Limb (tissue), 2 donors: Measurements from ENCODE around the gene ABCC10.
"Not testable (repeated sequence)": the region's sequence is repeated elsewhere in the genome, so short reads cannot be mapped to it uniquely, and the experiment has no call there.

Experiments
- DNase-seq, 2 donors: peaks; one replicate each; pipeline ENCODE4 v3.0.0-alpha.2; 2016; ENCODE audit errors: extremely low spot score in 2 of 2

The ABCC10 gene

DNA sequence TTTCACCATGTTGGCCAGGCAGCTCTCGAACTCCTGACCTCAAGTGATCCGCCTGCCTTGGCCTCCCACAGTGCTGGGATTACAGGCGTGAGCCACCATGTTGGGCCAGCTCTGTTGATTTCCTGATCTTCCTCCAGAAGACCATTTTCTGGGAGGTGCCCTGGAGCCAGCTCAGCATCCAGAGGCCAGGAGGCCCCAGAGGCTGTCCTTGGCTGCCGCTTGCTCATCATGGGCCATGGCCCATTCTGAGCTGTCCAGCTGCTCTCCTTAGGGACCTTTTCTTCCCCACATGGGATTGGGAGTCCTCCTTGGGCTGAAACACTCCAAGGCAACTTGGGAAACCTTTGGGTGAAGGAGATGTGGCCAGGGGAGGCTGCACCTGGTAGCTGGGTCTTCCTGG, 67.4 kb downstream of the ABCC10 start:
- no peak for DNase-seq

DNA sequence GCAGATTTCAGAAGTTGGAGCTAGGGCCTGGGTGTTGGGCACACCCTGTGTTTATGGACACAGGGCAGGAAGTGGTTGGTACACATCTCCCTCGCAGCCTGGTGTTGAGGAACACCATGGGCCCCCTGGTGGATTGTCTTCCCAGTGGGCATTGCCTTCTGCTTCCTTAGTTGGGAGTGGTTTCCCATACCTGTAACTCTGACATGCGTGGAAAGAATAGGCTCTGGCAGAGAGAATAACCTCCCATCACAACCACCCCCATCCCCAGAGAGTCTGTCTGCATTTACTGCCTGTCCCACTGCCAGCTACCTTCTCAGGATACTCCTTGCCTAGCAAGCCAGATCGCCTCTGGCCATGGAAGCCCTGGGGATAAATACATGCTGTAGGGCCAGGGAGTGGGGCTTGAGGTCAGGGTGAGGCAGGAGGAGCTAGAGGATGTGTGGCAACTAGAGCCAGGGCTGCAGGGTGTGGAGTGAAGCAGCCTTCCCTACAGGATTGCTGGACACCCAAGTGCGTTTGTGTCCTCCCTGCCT, 68.1 kb downstream of the ABCC10 start:
- DNase-seq = no peak

DNA sequence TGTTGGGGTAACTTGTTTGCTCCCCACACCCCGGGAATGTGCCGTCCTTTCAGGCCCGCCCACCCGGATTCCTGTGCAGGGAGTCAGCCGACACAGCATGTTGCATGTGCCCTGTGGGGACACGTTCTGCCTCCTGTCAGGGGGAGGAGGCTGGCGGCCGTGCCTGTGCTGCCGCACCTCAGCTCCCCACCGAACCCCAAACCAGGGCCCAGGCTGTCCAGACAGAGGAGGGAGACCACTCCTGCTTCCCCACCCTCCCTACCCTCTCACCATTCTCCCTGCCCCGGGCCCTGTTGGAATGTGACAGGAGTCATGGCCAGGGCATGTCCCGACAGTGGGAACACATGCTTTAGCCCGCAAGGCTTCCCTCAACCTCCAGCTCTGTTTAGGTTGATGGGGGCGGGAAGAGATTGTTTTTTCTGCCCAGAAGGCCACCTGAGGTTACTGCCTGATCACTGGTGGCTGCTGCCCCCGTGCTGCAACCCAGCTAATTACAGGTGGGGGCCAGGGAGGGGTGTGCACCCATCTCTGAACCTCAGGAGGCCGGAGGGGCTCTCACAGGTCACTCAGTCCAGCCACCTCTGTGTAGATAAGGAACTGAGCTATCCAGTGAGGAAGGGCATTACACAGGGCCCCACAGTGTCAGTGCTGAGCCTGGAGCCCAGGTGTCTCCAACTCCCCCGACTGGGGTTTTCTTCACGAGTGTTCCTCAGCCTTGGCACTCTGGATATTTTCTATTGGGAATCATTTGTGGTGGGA, 69.2 kb downstream of the ABCC10 start:
- DNase-seq = no peak

DNA sequence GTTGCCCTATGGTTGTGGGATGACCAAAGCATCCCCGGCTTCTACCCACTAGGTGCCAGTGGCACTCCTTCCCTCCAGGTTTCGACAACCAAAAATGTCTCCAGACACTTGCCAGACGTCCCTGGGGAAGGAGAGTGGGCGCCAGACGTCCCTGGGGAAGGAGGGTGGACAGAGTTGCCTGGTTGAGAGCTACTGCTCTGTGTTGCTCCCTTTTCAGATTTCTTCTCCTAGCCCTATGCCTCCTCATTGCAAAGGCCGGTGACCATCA, 69.7 kb downstream of the ABCC10 start:
- DNase-seq = no peak

DNA sequence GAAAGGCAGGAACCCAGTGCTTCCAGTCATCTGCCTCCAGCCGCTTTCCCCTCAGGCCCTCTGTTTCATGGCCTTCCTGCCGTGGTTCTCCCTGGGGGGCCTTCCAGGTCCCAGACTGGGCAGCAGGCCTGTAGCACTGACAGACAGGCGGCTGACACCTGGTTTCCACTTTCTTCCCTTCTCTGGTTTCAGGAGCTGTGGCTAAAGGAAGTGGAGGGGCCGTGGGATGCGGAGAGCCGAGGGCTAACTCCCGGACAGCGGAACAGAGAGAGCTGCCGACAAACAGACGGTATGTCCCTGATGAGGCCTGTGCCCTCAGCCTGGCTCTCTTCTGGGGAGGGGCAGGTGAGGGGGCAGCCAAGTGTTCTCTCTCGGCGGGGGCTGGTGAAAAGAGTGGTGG, 70.3 kb downstream of the ABCC10 start:
- DNase-seq = no peak

DNA sequence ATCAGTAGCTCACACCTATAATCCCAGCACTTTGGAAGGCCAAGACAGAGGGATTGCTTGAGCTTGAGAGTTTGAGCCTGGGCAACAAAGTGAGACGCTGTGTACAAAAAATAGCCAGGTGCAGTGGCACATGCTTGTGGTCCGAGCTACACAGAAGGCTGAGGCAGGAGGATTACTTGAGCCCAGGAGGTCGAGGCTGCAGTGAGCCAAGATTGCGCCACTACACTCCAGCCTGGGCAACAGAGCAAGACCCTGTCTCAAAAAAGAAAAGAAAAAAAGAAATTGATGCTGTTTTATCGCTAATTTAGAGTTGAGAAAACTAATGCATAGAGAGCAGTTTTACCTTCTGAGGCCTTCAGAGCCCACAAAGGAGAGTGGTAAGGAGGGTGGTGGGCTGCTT, 71.0 kb downstream of the ABCC10 start:
- not testable (repeated sequence) for DNase-seq

DNA sequence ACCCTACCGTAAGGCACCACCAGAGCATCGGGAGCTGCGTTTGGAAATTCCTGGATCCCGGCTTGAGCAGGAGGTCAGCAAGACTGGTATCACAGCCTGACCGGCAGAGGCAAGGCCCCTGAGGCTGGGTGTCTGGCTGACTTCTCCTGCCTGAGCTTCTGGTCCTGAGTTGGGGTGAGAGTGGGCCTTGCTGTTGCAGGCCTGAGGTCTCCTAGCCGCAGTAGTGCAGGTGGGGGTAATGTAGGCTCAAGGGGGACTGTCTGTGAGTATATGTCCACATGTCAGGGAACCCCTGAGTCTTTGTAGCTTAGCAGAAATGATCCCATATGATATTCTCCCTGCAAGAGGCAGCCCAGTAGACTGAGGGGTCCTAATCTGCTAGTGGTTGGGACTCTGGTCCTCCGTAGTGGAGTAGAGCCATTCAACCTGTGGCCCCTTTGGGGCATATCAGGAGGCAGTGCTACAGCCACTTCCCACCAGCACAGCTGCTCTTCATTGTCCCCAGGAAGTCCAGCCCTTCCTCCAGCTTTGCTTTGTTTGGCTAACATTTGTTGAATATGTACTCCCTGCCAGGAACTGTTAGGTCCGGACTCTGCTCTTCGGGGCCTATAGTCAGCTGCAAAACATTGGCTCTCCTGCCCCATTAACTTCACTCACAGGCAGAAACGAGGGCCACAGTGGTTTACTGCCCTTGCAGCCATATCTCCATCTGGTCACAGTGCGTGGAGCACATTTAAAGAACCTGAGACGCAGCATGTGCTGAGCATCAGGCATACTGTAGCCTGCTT, 71.9 kb downstream of the ABCC10 start:
- no peak for DNase-seq
